ENCODE data around the gene BOLL.
"Not testable (repeated sequence)": the region's sequence is repeated elsewhere in the genome, so short reads cannot be mapped to it uniquely, and the experiment has no call there.

The BOLL gene

GRCh38 chr2:197705912-197706838 is 78.9 kb downstream of the BOLL start:
- DNase-seq: peak; percentile 5

DNA sequence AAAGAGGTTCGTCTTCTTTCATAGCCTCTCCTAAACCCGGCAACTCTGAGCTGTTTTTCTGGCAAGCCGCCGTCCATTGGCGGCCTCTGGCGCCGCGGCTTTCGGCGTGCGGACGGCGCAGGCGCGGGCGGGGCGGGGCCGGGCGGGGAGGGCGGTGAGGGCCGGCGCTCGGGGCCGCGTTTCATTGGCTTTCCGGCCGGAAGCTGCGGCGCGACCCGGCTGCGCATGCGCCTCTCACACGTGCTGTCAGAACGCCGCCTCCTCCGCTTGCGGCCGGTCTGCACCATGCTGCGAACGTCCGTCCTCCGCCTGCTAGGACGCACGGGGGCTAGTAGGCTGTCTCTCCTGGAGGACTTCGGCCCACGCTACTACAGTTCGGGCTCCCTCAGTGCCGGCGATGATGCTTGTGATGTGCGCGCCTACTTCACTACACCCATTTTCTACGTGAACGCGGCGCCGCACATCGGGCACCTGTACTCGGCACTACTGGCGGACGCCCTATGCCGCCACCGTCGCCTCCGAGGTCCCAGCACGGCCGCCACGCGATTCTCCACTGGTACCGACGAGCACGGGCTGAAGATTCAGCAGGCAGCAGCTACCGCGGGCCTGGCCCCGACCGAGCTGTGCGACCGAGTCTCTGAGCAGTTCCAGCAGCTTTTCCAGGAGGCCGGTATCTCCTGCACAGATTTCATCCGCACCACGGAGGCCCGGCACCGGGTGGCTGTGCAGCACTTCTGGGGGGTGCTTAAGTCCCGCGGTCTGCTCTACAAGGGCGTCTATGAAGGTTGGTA is 79.8 kb downstream of the BOLL start, which contains the start of gene MARS2:
Gene MARS2, plus strand, starts transcription at position 249 of the 791 bp plus-strand sequence. Its CDS starts 37 bp downstream, at position 286.
- DNase-seq: peak; percentile 97

- peak; percentile 7 for DNase-seq
Observed at GRCh38 chr2:197704434-197705120, 80.5 kb downstream of the BOLL start.

GRCh38 chr2:197700960-197701359 is 84.2 kb downstream of the BOLL start:
- no peak for DNase-seq

- not testable (repeated sequence) for DNase-seq
Observed at GRCh38 chr2:197699724-197700123, 85.4 kb downstream of the BOLL start.

DNA sequence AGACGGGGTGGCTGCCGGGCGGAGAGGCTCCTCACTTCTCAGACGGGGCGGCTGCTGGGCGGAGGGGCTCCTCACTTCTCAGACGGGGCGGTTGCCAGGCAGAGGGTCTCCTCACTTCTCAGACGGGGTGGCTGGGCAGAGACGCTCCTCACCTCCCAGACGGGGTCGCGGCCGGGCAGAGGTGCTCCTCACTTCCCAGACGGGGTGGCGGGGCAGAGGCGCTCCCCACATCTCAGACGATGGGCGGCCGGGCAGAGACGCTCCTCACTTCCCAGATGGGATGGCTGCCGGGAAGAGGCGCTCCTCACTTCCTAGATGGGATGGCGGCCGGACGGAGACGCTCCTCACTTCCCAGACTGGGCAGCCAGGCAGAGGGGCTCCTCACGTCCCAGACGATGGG is 88.5 kb downstream of the BOLL start:
- DNase-seq: not testable (repeated sequence)

- not testable (repeated sequence) for DNase-seq
Observed at GRCh38 chr2:197695971-197696370, 89.1 kb downstream of the BOLL start.

- DNase-seq: not testable (repeated sequence)
Observed at GRCh38 chr2:197695206-197695605, 89.9 kb downstream of the BOLL start.

GRCh38 chr2:197677483-197677882 is 107.6 kb downstream of the BOLL start:
- DNase-seq: no peak

- DNase-seq: no peak
Observed at GRCh38 chr2:197677056-197677455, 108.1 kb downstream of the BOLL start.
